ENCODE measurements around the gene TGIF2. TPM values are rescaled to one million over a fixed set of nuclear protein-coding genes. Genes with fewer than 3 reads are reported as not detected.

TGIF2 gene
- total and polyA plus RNA-seq, 9 of the 15 experiments (the other 6 are each of a cell fraction or from before 2014, with no cell fraction given), result 6.8 to 27.8 (median 15.7) TPM

DNA sequence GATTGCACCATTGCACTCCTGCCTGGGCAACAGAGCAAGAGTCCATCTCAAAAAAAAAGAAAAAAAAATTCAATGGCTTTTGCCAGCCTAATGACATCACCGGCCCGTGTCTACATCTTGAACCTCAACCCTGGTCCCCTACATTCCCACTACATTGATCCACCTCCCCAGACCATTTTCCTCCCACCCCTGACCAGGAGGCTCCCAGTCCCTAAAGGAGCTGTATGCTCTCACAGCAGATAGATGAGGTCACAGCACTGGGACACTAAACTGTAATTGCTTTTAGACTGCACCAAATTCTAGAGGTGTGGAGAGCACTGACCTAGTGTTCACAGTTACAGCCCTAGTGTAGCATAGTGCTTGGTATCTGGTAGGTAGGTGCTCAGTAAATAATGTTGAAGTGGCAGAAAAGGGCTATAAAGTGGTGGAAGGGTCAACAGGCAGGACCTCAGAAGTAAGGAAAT, 10.7 kb downstream of the TGIF2 start:
- DNase-seq (ENCODE audit: extremely low read depth in 1 of 4, low spot score in 3 of 4) (peak in 1 of 4 experiments; percentile 16), ATAC-seq (peak; percentile 26; the same call in 1 of the 3 replicates), FAIRE-seq (no peak)
- peaks cover 5% of the 10 kb centered on the region for H4K20me1 ChIP-seq (replicated peaks; ENCODE audit: control insufficient read depth, insufficient read depth, low read length)
- no peak overlapping the region for H3K9ac ChIP-seq (ENCODE audit: insufficient read depth in 1 of 2, low read depth in 2 of 2, low read length in 2 of 2)
- no peak overlapping the region for H3K27ac ChIP-seq (ENCODE audit: extremely low read depth, low read depth, low read length)
- H3K27me3 ChIP-seq (ENCODE audit: control insufficient read depth in 2 of 2, insufficient read depth in 2 of 2, low read length in 2 of 2), result no peaks in the 10 kb centered on the region
- no peaks in the 10 kb centered on the region for H3K79me2 ChIP-seq (ENCODE audit: control insufficient read depth, insufficient read depth, low read length)
- H2AFZ ChIP-seq (ENCODE audit: low read depth, low read length), result no peak overlapping the region
- no peak overlapping the region for H3K4me3 ChIP-seq
- POLR2A ChIA-PET, result interaction anchor here (0.6 kb wide), 2 partner anchors 9 to 466 kb away, joined by 3 read pairs; no protein-coding TSS in a partner anchor
- BruUV-seq (replicated peaks), result no TSS peak
- no peaks in the 10 kb centered on the region; a peak in 1 of 5 replicates for H3K4me1 ChIP-seq (replicated peaks in 1 of 2; ENCODE audit: control insufficient read depth in 2 of 2, insufficient read depth in 2 of 2, low read length in 2 of 2)
- no peak overlapping the region for H3K4me2 ChIP-seq (ENCODE audit: insufficient read depth, low read length)
- intact Hi-C loops (cut with micrococcal nuclease), result no loop called here
- peaks cover 34% of the 10 kb centered on the region; the same call in 2 of the 3 replicates for H3K36me3 ChIP-seq (ENCODE audit: control insufficient read depth, insufficient read depth, low read length)
- no peaks in the 10 kb centered on the region for H3K9me1 ChIP-seq (ENCODE audit: control insufficient read depth, insufficient read depth, low read length)
- 83% methylated on average over 2 of the region's 2 CpGs for WGBS (ENCODE audit: insufficient coverage, low coverage, missing lambda C conversion rate)
- no peaks in the 10 kb centered on the region for H3K9me3 ChIP-seq (replicated peaks; ENCODE audit: control insufficient read depth, insufficient read depth, low read depth, low read length)
- CTCF ChIA-PET (ENCODE audit: low intra/inter-chr PET ratio), result no interaction called here
- in situ Hi-C loops (cut with MboI), result no loop called here
- no peak for TF ChIP-seq NCOA4 (IDR thresholded peaks at IDR 0.05; ENCODE audit: partially characterized antibody)
- no peak for TF ChIP-seq SMAD2 (IDR thresholded peaks at IDR 0.05; ENCODE audit: low read depth, low read length)
- TF ChIP-seq, protein P1, sequence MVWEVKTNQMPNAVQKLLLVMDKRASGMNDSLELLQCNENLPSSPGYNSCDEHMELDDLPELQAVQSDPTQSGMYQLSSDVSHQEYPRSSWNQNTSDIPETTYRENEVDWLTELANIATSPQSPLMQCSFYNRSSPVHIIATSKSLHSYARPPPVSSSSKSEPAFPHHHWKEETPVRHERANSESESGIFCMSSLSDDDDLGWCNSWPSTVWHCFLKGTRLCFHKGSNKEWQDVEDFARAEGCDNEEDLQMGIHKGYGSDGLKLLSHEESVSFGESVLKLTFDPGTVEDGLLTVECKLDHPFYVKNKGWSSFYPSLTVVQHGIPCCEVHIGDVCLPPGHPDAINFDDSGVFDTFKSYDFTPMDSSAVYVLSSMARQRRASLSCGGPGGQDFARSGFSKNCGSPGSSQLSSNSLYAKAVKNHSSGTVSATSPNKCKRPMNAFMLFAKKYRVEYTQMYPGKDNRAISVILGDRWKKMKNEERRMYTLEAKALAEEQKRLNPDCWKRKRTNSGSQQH (CRISPR knock-in tag; IDR thresholded peaks at IDR 0.05), result no peak
- no peak for TF ChIP-seq TBL1XR1 (IDR thresholded peaks at IDR 0.05; ENCODE audit: low read length in 2 of 2)
- TF ChIP-seq, protein P2, sequence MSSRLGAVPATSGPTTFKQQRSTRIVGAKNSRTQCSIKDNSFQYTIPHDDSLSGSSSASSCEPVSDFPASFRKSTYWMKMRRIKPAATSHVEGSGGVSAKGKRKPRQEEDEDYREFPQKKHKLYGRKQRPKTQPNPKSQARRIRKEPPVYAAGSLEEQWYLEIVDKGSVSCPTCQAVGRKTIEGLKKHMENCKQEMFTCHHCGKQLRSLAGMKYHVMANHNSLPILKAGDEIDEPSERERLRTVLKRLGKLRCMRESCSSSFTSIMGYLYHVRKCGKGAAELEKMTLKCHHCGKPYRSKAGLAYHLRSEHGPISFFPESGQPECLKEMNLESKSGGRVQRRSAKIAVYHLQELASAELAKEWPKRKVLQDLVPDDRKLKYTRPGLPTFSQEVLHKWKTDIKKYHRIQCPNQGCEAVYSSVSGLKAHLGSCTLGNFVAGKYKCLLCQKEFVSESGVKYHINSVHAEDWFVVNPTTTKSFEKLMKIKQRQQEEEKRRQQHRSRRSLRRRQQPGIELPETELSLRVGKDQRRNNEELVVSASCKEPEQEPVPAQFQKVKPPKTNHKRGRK (tag; IDR thresholded peaks at IDR 0.05), result no peak
- TF ChIP-seq, protein P3, sequence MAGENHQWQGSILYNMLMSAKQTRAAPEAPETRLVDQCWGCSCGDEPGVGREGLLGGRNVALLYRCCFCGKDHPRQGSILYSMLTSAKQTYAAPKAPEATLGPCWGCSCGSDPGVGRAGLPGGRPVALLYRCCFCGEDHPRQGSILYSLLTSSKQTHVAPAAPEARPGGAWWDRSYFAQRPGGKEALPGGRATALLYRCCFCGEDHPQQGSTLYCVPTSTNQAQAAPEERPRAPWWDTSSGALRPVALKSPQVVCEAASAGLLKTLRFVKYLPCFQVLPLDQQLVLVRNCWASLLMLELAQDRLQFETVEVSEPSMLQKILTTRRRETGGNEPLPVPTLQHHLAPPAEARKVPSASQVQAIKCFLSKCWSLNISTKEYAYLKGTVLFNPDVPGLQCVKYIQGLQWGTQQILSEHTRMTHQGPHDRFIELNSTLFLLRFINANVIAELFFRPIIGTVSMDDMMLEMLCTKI (IDR thresholded peaks at IDR 0.05; ENCODE audit: partially characterized antibody), result no peak
- TF ChIP-seq, protein P4, sequence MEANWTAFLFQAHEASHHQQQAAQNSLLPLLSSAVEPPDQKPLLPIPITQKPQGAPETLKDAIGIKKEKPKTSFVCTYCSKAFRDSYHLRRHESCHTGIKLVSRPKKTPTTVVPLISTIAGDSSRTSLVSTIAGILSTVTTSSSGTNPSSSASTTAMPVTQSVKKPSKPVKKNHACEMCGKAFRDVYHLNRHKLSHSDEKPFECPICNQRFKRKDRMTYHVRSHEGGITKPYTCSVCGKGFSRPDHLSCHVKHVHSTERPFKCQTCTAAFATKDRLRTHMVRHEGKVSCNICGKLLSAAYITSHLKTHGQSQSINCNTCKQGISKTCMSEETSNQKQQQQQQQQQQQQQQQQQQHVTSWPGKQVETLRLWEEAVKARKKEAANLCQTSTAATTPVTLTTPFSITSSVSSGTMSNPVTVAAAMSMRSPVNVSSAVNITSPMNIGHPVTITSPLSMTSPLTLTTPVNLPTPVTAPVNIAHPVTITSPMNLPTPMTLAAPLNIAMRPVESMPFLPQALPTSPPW (CRISPR knock-in tag; IDR thresholded peaks at IDR 0.05), result no peak
- no peak for TF ChIP-seq ZNF143 (CRISPR knock-in tag; IDR thresholded peaks at IDR 0.05)
- TF ChIP-seq, protein P5, sequence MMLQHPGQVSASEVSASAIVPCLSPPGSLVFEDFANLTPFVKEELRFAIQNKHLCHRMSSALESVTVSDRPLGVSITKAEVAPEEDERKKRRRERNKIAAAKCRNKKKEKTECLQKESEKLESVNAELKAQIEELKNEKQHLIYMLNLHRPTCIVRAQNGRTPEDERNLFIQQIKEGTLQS (IDR thresholded peaks at IDR 0.05), result no peak
- TF ChIP-seq, protein P5 (CRISPR knock-in tag; conservative IDR thresholded peaks at IDR 0.05), result no peak
- no peak for TF ChIP-seq HDAC2 (IDR thresholded peaks at IDR 0.05)
- TF ChIP-seq, protein P6, sequence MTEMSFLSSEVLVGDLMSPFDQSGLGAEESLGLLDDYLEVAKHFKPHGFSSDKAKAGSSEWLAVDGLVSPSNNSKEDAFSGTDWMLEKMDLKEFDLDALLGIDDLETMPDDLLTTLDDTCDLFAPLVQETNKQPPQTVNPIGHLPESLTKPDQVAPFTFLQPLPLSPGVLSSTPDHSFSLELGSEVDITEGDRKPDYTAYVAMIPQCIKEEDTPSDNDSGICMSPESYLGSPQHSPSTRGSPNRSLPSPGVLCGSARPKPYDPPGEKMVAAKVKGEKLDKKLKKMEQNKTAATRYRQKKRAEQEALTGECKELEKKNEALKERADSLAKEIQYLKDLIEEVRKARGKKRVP (CRISPR knock-in tag; IDR thresholded peaks at IDR 0.05), result no peak

Data from K562 (cell line).